Skeletal muscle cell (primary cell): ENCODE data around the gene VAMP5.
A peak's percentile ranks its signal among the peaks of the same experiment; 100 is the strongest.
"Not testable (repeated sequence)": the region's sequence is repeated elsewhere in the genome, so short reads cannot be mapped to it uniquely, and the experiment has no call there.

Experiments
- DNase-seq: peaks from one replicate; pipeline ENCODE4 v3.0.0-alpha.2; 2010; ENCODE audit warnings: low read depth
- H3K4me3 ChIP-seq: 2 replicates; pipeline ENCODE4 v1.5.1; 2011; ENCODE audit warnings: low read depth, mild to moderate bottlenecking, control low read depth, low read length, moderate library complexity

Gene VAMP5

GRCh38 chr2:85597241-85597640 lies 13.0 kb downstream of the VAMP5 start:
- no peak for DNase-seq
- no peak overlapping the region for H3K4me3 ChIP-seq

- no peak overlapping the region for H3K4me3 ChIP-seq
- DNase-seq: no peak
Observed at GRCh38 chr2:85598594-85599340, 14.5 kb downstream of the VAMP5 start.

GRCh38 chr2:85599468-85600234 lies 15.4 kb downstream of the VAMP5 start:
- H3K4me3 ChIP-seq: no peak overlapping the region
- DNase-seq: no peak

- no peak for DNase-seq
- no peak overlapping the region for H3K4me3 ChIP-seq
Observed at GRCh38 chr2:85600235-85600575, 16.0 kb downstream of the VAMP5 start.

- DNase-seq: no peak
- peak overlapping the region; percentile 64 for H3K4me3 ChIP-seq
Observed at GRCh38 chr2:85600951-85601770, 16.9 kb downstream of the VAMP5 start.

GRCh38 chr2:85601771-85602475 lies 17.7 kb downstream of the VAMP5 start:
- DNase-seq: no peak
- H3K4me3 ChIP-seq: peak overlapping the region; percentile 64

- peak within 1 kb of the TSS; percentile 64 for H3K4me3 ChIP-seq
- peak; percentile 65 for DNase-seq
Observed at GRCh38 chr2:85602476-85603234, 18.4 kb downstream of the VAMP5 start, which contains the start of gene TMEM150A. TSS of gene TMEM150A (minus strand) at chr2:85602698. CDS start at chr2:85601948, 750 bp downstream.

GRCh38 chr2:85604133-85604444 lies 19.9 kb downstream of the VAMP5 start:
- not testable (repeated sequence) for H3K4me3 ChIP-seq, DNase-seq

- no peak for DNase-seq
- no peak overlapping the region for H3K4me3 ChIP-seq
Observed at GRCh38 chr2:85604568-85605339, 20.5 kb downstream of the VAMP5 start.

GRCh38 chr2:85605406-85606115 lies 21.3 kb downstream of the VAMP5 start:
- peak; percentile 57 for DNase-seq
- no peak overlapping the region for H3K4me3 ChIP-seq

GRCh38 chr2:85606116-85606455 lies 21.9 kb downstream of the VAMP5 start:
- no peak overlapping the region for H3K4me3 ChIP-seq
- no peak for DNase-seq

- H3K4me3 ChIP-seq: no peak overlapping the region
- no peak for DNase-seq
Observed at GRCh38 chr2:85607268-85608215, 23.3 kb downstream of the VAMP5 start.

- DNase-seq: no peak
- peak overlapping the region; percentile 81 for H3K4me3 ChIP-seq
Observed at GRCh38 chr2:85611217-85611704, 27.0 kb downstream of the VAMP5 start.

- H3K4me3 ChIP-seq: peak within 1 kb of the TSS; percentile 81
- DNase-seq: peak; percentile 60
Observed at GRCh38 chr2:85611705-85612587, 27.7 kb downstream of the VAMP5 start, which contains the start of gene C2orf68. TSS of gene C2orf68 (minus strand) at chr2:85612066. CDS start at chr2:85611984, 82 bp downstream.

GRCh38 chr2:85613717-85614515 lies 29.7 kb downstream of the VAMP5 start:
- no peak for DNase-seq
- no peak overlapping the region for H3K4me3 ChIP-seq
